Measurements from ENCODE around the gene KANSL2.
"Not testable (repeated sequence)": the region's sequence is repeated elsewhere in the genome, so short reads cannot be mapped to it uniquely, and the experiment has no call there.

Gene KANSL2

GRCh38 chr12:48681710-48682532 lies at the start of gene KANSL2:
Gene KANSL2 (minus strand): TSS chr12:48682238. CDS start chr12:48681632, 606 bp downstream.
- Histone ChIP-seq H3K27me3 (ENCODE audit: control insufficient read depth in 1 of 2, insufficient read depth in 2 of 2, low read length in 2 of 2) (no peaks in the 10 kb centered on the region), H3K4me1 (ENCODE audit: insufficient read depth, low read length) (peaks cover 40% of the 10 kb centered on the region), H3K9ac (ENCODE audit: low read length) (peak within 1 kb of the TSS; percentile 84), H3K4me3 (ENCODE audit: low read depth in 1 of 2, low read length in 2 of 2) (peak within 1 kb of the TSS; percentile 78), H3K36me3 (ENCODE audit: insufficient read depth, low read length) (peaks cover 22% of the 10 kb centered on the region), H3K9me3 (ENCODE audit: low read length) (no peaks in the 10 kb centered on the region), H3K27ac (ENCODE audit: low read depth, low read length) (peak within 1 kb of the TSS; percentile 92)

DNA sequence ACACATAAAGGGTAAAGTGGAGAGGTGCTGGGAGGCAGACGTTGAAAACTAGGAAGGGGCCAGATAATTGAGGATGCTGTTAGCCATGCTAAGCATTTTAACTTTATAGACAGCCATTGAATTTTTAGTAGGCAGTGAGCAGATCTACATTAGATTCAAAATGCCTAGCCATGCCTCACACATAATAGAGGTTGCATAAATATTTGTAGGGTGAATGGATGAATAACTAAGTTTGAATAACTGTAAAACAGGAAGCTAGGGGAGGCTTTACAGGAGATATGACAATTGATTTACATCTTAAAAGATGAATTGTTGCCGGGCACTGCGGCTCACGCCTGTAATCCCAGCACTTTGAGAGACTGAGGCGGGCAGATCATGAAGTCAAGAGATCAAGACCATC lies 46.8 kb upstream of the KANSL2 start:
- H3K27me3 ChIP-seq (ENCODE audit: control insufficient read depth in 1 of 2, insufficient read depth in 2 of 2, low read length in 2 of 2), result no peaks in the 10 kb centered on the region
- no peak overlapping the region for H3K4me3 ChIP-seq (ENCODE audit: low read depth in 1 of 2, low read length in 2 of 2)
- H3K36me3 ChIP-seq (ENCODE audit: insufficient read depth, low read length), result no peaks in the 10 kb centered on the region
- no peak overlapping the region for H3K27ac ChIP-seq (ENCODE audit: low read depth, low read length)
- H3K9ac ChIP-seq (ENCODE audit: low read length), result no peak overlapping the region
- no peaks in the 10 kb centered on the region for H3K4me1 ChIP-seq (ENCODE audit: insufficient read depth, low read length)
- H3K9me3 ChIP-seq (ENCODE audit: low read length), result no peaks in the 10 kb centered on the region

- not testable (repeated sequence) for H3K27ac ChIP-seq (ENCODE audit: low read depth, low read length); H3K4me3 ChIP-seq (ENCODE audit: low read depth in 1 of 2, low read length in 2 of 2)
Measured at GRCh38 chr12:48720737-48721136, 38.7 kb upstream of the KANSL2 start.

DNA sequence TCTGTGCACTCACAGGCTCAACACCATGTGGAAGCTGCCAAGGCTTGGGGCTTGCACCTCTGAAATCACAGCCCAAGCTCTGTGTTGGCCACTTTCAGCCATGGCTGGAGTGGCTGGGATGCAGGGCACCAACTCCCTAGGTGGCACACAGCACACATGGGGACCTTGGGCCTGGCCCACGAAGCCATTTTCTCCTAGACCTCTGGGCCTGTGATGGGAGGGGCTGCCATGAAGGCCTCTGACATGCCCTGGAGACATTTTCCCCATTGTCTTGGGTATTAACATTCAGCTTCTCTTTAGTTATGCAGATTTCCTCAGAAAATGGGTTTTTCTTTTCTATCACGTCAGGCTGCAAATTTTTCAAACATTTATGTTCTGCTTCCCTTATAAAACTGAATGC lies 38.1 kb upstream of the KANSL2 start:
- H3K4me3 ChIP-seq (ENCODE audit: low read depth in 1 of 2, low read length in 2 of 2); H3K36me3 ChIP-seq (ENCODE audit: insufficient read depth, low read length); H3K27ac ChIP-seq (ENCODE audit: low read depth, low read length); H3K4me1 ChIP-seq (ENCODE audit: insufficient read depth, low read length); H3K27me3 ChIP-seq (ENCODE audit: control insufficient read depth in 1 of 2, insufficient read depth in 2 of 2, low read length in 2 of 2); H3K9ac ChIP-seq (ENCODE audit: low read length); H3K9me3 ChIP-seq (ENCODE audit: low read length): not testable (repeated sequence)

More at GRCh38 chr12:48720737-48721136, 38.7 kb upstream of the KANSL2 start:
- not testable (repeated sequence) for H3K36me3 ChIP-seq (ENCODE audit: insufficient read depth, low read length); H3K9me3 ChIP-seq (ENCODE audit: low read length); H3K27me3 ChIP-seq (ENCODE audit: control insufficient read depth in 1 of 2, insufficient read depth in 2 of 2, low read length in 2 of 2); H3K9ac ChIP-seq (ENCODE audit: low read length); H3K4me1 ChIP-seq (ENCODE audit: insufficient read depth, low read length)

- not testable (repeated sequence) for H3K27me3 ChIP-seq (ENCODE audit: control insufficient read depth in 1 of 2, insufficient read depth in 2 of 2, low read length in 2 of 2); H3K4me3 ChIP-seq (ENCODE audit: low read depth in 1 of 2, low read length in 2 of 2)
Measured at GRCh38 chr12:48719002-48719401, 37.0 kb upstream of the KANSL2 start.

GRCh38 chr12:48717252-48717695 lies 35.2 kb upstream of the KANSL2 start:
- Histone ChIP-seq H3K9me3 (ENCODE audit: low read length) (no peaks in the 10 kb centered on the region), H3K27me3 (ENCODE audit: control insufficient read depth in 1 of 2, insufficient read depth in 2 of 2, low read length in 2 of 2) (no peaks in the 10 kb centered on the region), H3K9ac (ENCODE audit: low read length) (peak overlapping the region; percentile 99), H3K4me1 (ENCODE audit: insufficient read depth, low read length) (peaks cover 24% of the 10 kb centered on the region), H3K27ac (ENCODE audit: low read depth, low read length) (peak overlapping the region; percentile 89), H3K36me3 (ENCODE audit: insufficient read depth, low read length) (peaks cover 10% of the 10 kb centered on the region), H3K4me3 (ENCODE audit: low read depth in 1 of 2, low read length in 2 of 2) (peak overlapping the region; percentile 36 to 91)

More at GRCh38 chr12:48719002-48719401, 37.0 kb upstream of the KANSL2 start:
- H3K27ac ChIP-seq (ENCODE audit: low read depth, low read length); H3K9me3 ChIP-seq (ENCODE audit: low read length); H3K9ac ChIP-seq (ENCODE audit: low read length); H3K36me3 ChIP-seq (ENCODE audit: insufficient read depth, low read length): not testable (repeated sequence)
- peaks cover 19% of the 10 kb centered on the region for H3K4me1 ChIP-seq (ENCODE audit: insufficient read depth, low read length)

DNA sequence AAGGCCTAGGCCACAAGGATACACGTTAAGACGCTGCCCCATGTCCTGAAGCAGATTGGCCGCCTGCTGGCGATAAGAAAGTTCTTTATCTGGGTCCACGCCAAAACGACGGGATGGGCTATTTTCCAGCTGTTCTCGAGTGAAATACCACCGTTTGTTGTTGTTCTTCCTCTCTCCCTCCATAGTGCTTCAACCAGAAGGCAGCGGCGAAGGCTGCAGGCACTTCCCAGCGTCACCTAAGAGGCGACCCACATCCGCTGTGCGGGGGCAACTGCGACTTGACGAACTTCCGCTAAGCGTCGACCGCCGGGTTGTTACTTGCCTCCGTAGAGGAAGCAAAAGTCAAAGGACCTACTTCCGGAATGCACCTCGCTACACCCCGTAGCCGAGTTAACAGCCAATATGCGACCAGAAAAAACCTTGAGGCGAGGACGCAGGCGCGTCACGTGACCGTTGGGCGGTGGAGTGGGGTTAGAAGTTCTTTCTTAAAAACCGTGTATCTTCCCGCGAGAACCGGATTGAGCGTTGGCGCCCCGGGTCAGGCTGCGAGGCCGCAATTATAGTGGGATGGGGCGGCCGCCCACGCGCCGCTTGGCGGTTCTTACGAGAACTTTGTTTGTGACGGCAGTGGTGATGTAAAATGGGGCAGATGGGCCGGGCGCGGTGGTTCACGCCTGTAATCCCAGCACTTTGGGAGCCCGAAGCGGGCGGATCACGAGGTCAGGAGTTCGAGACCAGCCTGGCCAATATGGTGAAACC lies 34.6 kb upstream of the KANSL2 start, which contains the start of gene CCNT1:
CCNT1 (minus strand) TSS at position 215 of the 759 bp plus-strand sequence; CDS start at position 183, 32 bp downstream.
- H3K27ac ChIP-seq (ENCODE audit: low read depth, low read length), result peak within 1 kb of the TSS; percentile 89
- peak within 1 kb of the TSS; percentile 67 to 91 for H3K4me3 ChIP-seq (ENCODE audit: low read depth in 1 of 2, low read length in 2 of 2)
- no peaks in the 10 kb centered on the region for H3K9me3 ChIP-seq (ENCODE audit: low read length)
- H3K9ac ChIP-seq (ENCODE audit: low read length), result peak within 1 kb of the TSS; percentile 99
- H3K4me1 ChIP-seq (ENCODE audit: insufficient read depth, low read length), result peaks cover 24% of the 10 kb centered on the region
- peaks cover 11% of the 10 kb centered on the region for H3K36me3 ChIP-seq (ENCODE audit: insufficient read depth, low read length)
- no peaks in the 10 kb centered on the region for H3K27me3 ChIP-seq (ENCODE audit: control insufficient read depth in 1 of 2, insufficient read depth in 2 of 2, low read length in 2 of 2)

DNA sequence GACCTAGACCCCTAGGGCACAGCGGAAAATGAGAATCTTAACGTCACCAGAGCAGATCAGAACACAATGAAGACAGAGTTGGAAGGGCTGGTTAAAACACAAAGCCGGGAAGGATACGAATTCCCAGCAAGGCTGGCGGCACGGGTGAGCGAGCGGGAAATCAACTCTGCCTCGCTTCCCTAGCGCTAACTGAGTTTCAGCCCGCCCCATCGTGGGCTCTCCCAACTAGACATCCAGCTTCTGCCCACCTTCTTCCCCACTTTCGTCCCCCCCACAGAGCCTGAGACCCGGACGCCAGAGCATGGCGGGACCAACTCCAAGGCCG lies 34.1 kb upstream of the KANSL2 start:
- peak overlapping the region; percentile 99 for H3K9ac ChIP-seq (ENCODE audit: low read length)
- H3K36me3 ChIP-seq (ENCODE audit: insufficient read depth, low read length), result peaks cover 15% of the 10 kb centered on the region
- no peaks in the 10 kb centered on the region for H3K27me3 ChIP-seq (ENCODE audit: control insufficient read depth in 1 of 2, insufficient read depth in 2 of 2, low read length in 2 of 2)
- peak overlapping the region; percentile 89 for H3K27ac ChIP-seq (ENCODE audit: low read depth, low read length)
- peak overlapping the region; percentile 67 to 91 for H3K4me3 ChIP-seq (ENCODE audit: low read depth in 1 of 2, low read length in 2 of 2)
- H3K9me3 ChIP-seq (ENCODE audit: low read length), result no peaks in the 10 kb centered on the region
- H3K4me1 ChIP-seq (ENCODE audit: insufficient read depth, low read length), result peaks cover 24% of the 10 kb centered on the region

- H3K36me3 ChIP-seq (ENCODE audit: insufficient read depth, low read length), result peaks cover 15% of the 10 kb centered on the region
- H3K27ac ChIP-seq (ENCODE audit: low read depth, low read length), result no peak overlapping the region
- H3K27me3 ChIP-seq (ENCODE audit: control insufficient read depth in 1 of 2, insufficient read depth in 2 of 2, low read length in 2 of 2), result no peaks in the 10 kb centered on the region
- H3K4me3 ChIP-seq (ENCODE audit: low read depth in 1 of 2, low read length in 2 of 2), result no peak overlapping the region
- peaks cover 24% of the 10 kb centered on the region for H3K4me1 ChIP-seq (ENCODE audit: insufficient read depth, low read length)
- H3K9me3 ChIP-seq (ENCODE audit: low read length), result no peaks in the 10 kb centered on the region
- H3K9ac ChIP-seq (ENCODE audit: low read length), result no peak overlapping the region
Measured at GRCh38 chr12:48712209-48712608, 30.2 kb upstream of the KANSL2 start.

DNA sequence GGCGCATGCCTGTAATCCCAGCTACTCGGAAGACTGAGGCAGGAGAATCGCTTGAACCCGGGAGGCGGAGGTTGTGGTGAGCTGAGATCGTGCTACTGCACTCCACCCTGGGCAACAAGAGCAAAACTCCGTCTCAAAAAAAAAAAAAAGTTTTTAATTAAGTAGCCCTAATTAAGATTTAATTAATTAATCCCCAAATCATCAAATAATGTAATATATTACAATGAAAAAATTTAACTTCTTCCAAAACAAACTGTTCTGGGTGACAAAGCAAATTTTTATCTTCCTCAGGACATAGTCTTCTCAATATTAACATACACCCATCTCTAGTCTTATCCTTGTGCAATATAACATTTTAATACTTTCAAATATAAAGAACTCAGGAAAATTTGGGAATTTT lies 16.8 kb upstream of the KANSL2 start:
- H3K9me3 ChIP-seq (ENCODE audit: low read length); H3K27me3 ChIP-seq (ENCODE audit: control insufficient read depth in 1 of 2, insufficient read depth in 2 of 2, low read length in 2 of 2); H3K4me1 ChIP-seq (ENCODE audit: insufficient read depth, low read length): not testable (repeated sequence)

DNA sequence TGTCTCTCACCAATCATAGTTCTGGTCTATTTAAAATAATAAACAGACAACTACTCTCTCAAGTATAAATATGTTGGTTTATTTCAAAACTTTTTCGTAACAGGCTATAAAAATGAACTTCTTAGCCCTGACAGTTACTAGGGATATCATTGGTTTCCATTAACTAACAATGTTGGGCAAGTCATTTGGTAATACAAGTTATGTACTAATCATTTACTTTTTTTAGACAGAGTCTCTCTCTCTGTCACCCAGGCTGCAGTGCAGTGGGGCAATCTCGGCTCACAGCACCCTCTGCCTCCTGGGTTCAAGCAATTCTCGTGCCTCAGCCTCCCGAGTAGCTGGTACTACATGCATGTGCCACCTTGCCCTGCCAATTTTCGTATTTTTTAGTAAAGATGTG lies 14.6 kb upstream of the KANSL2 start:
- H3K27me3 ChIP-seq (ENCODE audit: control insufficient read depth in 1 of 2, insufficient read depth in 2 of 2, low read length in 2 of 2), result no peaks in the 10 kb centered on the region
- H3K9ac ChIP-seq (ENCODE audit: low read length), result no peak overlapping the region
- H3K36me3 ChIP-seq (ENCODE audit: insufficient read depth, low read length), result peaks cover 53% of the 10 kb centered on the region
- no peak overlapping the region for H3K27ac ChIP-seq (ENCODE audit: low read depth, low read length)
- peaks cover 5% of the 10 kb centered on the region for H3K4me1 ChIP-seq (ENCODE audit: insufficient read depth, low read length)
- no peaks in the 10 kb centered on the region for H3K9me3 ChIP-seq (ENCODE audit: low read length)
- no peak overlapping the region for H3K4me3 ChIP-seq (ENCODE audit: low read depth in 1 of 2, low read length in 2 of 2)

More for the DNA sequence above, 16.8 kb upstream of the KANSL2 start:
- H3K36me3 ChIP-seq (ENCODE audit: insufficient read depth, low read length), result peaks cover 45% of the 10 kb centered on the region
- H3K4me3 ChIP-seq (ENCODE audit: low read depth in 1 of 2, low read length in 2 of 2); H3K9ac ChIP-seq (ENCODE audit: low read length); H3K27ac ChIP-seq (ENCODE audit: low read depth, low read length): not testable (repeated sequence)
